HG02763 (cell line): ENCODE data around the gene TJP3.

Experiments
- ATAC-seq: cut with Tn5 transposase; IDR thresholded peaks from one replicate; pipeline ENCODE4 v1.9.1; 2021; ENCODE audit warnings: mild to moderate bottlenecking, moderate library complexity; ENCODE audit not compliant: unreplicated experiment

The TJP3 gene

DNA sequence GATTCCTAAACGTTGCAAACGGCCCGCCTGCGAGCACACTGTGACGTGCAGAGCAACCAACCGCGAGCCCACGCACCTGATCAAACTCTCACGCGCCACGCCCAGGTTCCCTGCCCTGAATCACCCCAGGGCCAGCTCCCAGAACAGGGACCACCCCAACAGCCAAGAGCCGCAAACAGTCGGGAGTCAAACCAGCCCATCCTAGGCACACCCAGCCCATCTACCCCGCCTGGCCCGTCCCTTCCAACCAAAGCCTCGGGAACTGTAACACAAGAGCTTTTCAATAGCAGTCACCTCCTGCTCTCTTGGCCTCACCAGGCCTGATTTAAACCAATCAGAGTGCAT lies 16.8 kb upstream of the TJP3 start:
- no peak for ATAC-seq

- ATAC-seq, result no peak
These were observed 16.5 kb upstream of the TJP3 start for GRCh38 chr19:3691726-3692125.

- ATAC-seq, result no peak
These were observed 15.8 kb upstream of the TJP3 start for GRCh38 chr19:3692141-3693024.

- no peak for ATAC-seq
These were observed 14.9 kb upstream of the TJP3 start for GRCh38 chr19:3693025-3693925.

GRCh38 chr19:3694361-3695123 lies 13.6 kb upstream of the TJP3 start:
- ATAC-seq, result no peak

GRCh38 chr19:3695124-3695733 lies 13.0 kb upstream of the TJP3 start:
- no peak for ATAC-seq

DNA sequence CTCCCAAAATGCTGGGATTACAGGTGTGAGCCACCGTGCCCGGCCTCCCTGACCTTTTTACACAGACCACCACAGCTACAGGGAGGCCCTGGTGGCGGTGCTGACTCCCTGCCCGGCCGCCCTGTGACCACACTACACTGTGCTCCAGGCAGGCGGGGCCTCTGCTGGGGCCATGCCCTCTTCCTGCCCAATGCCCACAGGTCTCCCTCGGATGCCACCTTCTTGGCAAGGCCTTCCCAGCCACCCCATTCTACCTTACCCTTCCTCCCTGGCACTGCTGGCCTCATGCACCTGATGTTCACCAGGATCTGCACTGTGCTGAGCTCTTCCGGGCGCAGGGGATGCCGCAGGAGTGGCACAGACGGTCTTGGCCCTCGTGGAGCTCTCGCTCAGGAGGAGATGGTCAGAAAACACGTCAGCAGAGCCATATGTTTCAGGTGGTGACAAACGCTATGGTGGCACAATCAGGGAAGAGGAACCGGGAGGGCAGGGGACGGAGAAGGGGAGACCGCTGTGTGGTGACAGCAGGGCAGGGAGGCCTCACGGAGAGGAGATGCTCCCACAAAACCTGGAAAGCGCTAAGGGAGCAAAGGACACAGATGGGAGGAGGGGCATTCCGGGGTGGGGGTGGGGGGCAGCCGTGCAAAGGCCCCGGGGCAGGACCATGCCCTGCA lies 12.1 kb upstream of the TJP3 start:
- ATAC-seq, result no peak

DNA sequence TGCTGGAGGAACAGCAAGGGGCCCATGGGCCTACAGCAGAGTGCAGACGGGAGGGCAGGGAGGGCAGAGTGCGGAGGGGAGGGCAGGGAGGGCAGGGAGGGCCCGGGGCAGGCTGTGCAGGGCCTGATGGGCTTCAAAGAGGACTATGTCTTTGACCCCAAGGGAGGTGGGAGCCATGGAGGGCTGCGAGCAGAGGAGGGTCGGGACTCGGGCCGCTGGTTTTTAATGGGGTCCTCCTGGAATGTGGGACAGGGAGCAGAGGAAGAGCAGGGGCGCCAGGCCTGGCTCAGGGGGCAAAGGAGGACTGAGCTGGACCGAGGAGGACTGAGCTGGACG lies 11.6 kb upstream of the TJP3 start:
- no peak for ATAC-seq

- ATAC-seq, result no peak
These were observed 11.1 kb upstream of the TJP3 start for GRCh38 chr19:3697094-3697493.

- no peak for ATAC-seq
These were observed 10.4 kb upstream of the TJP3 start for GRCh38 chr19:3697671-3698385.

DNA sequence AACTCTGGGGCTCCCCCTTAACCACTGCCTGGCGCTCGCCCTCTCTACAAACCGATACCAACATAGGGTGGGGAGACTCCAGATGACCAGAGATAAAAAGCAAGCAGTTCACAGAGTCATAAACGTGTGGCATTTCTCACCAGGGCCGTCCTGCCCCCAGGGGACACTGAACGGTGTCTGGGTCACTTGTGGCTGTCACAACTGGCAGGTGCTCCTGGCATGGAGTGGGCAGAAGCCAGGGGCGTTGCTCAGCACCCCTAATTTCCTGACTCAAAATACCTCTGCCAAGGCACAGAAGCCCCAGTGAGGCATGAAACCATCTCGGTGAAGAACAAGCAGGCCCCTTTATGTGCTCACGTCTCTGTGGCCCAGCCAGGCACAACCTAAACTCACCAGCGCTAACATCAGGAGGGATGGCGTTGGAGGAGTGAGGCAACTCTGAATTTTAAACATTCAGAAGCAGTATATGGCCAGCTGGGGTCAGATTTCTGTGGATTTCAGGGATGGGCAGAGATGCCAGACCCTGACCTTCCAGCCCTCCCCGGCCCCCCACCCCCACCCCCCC lies 9.7 kb upstream of the TJP3 start:
- ATAC-seq, result no peak

DNA sequence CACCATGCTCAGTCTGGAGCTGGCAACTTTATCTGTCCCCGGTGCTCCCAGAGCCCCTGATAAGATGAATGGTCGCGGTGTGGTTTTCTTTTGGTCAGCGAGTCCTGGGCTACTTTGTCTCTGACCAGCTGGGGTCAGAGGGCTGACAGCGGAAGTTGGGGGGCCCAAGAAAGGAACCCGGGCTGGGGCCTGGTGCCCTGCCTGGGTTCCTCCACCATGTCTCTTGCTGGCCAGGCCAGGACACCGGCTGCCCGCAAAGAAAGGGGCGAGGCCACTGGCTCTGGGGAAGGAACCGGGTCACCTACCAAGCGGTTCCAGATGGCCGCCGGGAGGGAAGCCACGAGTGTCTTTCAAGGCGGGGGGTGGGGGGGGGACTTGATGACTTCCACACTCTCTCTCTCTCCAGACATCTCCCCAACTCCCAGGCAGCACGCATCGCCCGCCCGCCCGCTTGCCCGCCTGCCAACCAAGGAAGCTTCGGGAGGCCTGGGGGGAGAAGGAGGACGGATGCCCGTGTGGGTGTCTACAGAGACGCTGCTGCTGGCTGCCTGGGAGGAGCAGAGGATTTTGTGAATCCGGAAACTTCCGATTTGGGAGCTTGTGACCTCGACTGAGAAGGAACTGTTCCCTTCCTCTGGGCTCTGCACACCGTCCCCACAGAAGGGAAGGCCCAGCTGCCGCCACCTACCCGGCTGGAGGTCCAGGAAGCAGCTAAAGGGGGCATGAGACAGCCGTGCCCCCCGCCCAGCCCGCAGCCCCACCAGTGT lies 9.0 kb upstream of the TJP3 start:
- ATAC-seq, result no peak

DNA sequence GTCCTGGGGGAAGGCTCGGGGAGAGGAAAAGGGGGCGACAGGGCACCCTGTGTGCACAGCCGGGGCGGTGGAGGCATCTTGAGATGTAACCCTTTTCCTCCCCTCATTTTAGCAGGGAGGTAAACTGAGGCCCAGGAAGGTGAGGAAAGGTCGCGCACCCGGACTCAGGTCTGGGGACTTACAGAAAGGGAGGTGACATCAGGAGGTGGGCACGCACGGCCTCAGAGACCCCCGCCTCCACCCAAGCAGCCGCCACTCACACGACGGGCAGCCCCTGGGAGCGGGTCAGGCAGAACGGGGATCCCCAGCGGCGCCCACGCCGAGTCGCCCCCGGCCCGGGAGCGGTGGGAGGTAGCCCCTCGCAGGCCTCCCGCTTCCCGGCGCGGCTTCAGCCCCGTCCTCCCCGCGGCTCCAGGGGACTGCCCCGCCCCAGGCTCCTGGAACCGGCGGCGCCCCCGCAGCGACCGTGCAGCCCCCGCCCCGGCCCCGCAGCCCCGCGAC lies 8.4 kb upstream of the TJP3 start:
- ATAC-seq, result peak; percentile 8

DNA sequence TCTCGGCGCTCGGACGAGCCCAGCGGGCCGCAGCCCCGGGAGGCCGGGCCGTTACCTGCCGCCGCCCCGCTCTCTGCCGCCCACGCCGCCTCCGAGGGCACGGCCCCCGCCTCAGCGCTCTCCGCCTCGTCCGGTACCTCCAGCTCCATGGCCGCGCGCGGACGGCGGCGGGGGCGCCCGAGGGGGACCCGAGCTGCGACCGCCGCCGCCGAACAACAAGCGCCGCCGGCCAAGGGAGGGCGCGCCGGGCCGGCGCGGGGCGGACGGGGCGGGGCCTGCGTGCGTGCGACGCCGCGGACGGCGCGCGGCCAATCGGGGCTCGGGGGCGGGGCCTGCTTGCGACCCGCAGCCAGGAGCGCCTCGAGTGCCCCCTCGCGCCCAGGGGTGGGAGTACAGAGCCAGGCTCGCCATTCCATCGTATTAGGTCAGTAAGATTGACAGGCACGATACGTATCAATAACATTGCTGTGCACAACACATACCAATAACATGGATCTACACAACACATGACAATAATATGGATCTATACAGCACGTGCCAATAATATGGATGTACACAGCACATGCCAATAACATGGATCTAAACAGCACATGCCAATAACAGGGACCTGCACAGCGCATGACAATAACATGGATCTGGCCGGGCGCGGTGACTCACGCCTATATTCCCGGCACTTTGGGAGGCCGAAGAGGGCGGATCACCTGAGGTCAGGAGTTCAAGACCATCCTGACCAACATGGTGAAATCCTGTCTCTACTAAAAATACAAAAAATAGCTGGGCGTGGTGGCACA lies 7.7 kb upstream of the TJP3 start, which contains the start of gene PIP5K1C:
PIP5K1C (minus strand) TSS at position 227 of the 791 bp plus-strand sequence; CDS start at position 149, 78 bp downstream.
- ATAC-seq, result peak; percentile 88

GRCh38 chr19:3701200-3701599 lies 7.0 kb upstream of the TJP3 start:
- ATAC-seq, result no peak

GRCh38 chr19:3707868-3708206 lies 347 bp upstream of the TJP3 start:
- ATAC-seq, result no peak

DNA sequence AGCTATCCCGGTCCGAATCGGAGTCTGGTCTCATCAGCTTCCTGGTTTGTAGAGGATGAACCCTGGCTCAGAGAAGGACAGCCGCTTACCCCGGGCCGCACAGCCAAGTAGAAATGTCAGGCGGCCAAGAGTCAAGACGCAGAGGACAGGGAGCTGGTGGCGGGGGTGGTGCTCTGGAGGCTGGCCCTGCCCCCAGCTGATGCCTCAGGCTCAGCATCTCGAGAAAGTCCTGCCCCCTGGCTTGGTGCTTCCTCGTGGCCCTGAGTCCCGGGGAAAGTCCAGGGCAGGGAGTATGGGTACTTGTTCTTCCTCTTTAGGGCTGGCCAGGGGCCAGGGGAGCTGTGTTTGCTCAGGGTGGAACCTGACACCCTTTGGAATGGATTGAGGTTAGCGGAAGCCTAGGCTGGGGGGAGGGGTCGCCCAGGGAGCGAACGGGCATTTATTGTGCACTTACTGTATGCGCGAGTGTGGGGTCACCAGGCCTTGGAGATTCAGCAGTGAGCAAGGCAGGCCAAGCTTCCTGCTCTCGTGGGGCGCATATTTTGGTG lies 2.2 kb downstream of the TJP3 start:
- no peak for ATAC-seq
